GM21390 (cell line): ENCODE results near the gene EPB42.
"Not testable (repeated sequence)": the region's sequence is repeated elsewhere in the genome, so short reads cannot be mapped to it uniquely, and the experiment has no call there.

Source experiments
- ATAC-seq: cut with Tn5 transposase; IDR thresholded peaks from one replicate; pipeline ENCODE4 v1.9.1; 2021; ENCODE audit not compliant: unreplicated experiment

The EPB42 gene

DNA sequence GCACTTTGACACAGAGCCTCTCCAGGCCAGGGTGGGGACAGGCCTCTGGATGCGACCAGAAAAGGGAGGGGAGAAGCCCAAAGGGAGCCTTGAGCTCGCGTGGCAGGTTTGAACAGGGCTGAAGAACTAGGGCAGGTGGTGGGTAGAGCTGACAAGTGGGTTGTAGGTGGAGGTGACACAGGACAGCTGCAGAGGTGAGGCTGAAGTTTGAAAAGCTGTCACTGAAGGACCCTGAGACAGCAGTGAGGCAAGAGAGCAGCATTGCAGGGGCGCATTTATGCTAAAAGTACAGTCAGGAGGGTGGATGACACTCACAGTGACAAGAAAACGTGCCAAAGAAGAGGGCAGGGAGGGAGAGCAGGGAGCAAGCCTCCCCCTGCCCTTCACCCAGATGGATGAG, 21.8 kb upstream of the EPB42 start:
- ATAC-seq, result no peak

- no peak for ATAC-seq
Measured at GRCh38 chr15:43241100-43241499, 20.3 kb upstream of the EPB42 start.

- no peak for ATAC-seq
Measured at GRCh38 chr15:43239732-43240491, 19.1 kb upstream of the EPB42 start.

DNA sequence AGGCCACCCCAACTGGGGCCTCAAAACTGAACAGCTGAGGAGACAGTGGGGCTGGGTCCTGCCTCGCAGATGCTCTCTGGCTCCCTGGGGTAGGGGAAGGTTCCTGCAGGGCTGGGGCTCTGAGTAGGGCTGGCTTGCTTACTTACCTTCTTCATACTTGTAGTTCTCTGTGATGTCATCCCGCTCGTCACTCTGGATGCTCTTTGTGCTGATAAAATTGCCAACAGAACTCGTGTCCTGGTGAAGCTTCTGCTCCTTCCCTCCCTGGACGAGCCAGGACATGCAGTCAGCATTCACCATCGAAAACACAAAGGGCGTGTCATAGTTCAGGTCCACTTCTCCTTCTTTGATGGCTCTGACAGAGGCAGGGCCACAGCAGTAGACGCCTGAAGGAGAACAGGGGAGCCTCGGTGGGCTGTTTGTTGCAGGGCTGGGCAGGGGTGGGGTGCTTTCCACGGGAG, 17.9 kb upstream of the EPB42 start:
- no peak for ATAC-seq

- ATAC-seq, result no peak
Measured at GRCh38 chr15:43237842-43238470, 17.1 kb upstream of the EPB42 start.

DNA sequence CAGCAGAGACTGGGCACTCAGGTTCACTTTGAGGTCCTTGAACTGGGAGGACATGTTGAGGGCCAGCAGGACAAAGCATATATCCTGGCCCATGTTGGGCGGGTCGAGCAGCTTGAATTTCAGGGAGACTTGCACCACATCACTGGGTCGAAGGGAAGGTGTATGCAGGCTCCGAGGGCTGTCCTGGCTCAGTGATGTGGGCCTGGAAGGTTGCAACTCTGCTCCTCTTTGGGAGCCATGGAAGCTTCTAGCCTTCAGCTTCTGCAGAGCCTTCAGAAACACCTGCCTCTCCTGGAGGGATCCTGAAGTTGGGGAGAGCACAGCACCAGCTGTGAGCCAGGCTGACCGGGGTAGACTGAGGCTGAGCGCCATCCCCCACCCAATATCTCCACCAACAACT, 14.7 kb upstream of the EPB42 start:
- ATAC-seq, result no peak

- no peak for ATAC-seq
Measured at GRCh38 chr15:43232289-43232874, 11.6 kb upstream of the EPB42 start.

DNA sequence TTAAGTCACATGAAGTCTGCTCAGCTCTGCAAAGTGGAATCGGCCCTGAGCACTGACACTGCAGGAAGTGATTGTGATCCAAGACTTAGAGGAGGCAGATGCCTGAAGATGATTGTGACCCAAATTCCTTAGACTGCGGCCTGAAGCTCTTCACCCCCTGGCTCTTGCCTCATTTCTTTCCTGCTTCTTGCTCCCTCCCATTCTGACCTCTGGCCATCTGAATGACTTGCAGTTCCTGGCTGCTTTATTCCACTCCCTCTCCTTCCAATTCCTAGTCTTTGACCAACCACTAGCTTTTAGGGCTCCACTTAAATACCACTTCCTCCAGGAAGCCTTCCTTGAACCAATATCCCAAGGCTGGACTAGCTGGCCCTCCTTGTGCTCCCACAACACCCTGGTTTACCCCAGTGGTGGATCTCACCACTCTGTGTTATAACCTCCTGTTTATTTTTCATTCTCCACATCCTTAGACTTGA, 9.9 kb upstream of the EPB42 start:
- no peak for ATAC-seq

DNA sequence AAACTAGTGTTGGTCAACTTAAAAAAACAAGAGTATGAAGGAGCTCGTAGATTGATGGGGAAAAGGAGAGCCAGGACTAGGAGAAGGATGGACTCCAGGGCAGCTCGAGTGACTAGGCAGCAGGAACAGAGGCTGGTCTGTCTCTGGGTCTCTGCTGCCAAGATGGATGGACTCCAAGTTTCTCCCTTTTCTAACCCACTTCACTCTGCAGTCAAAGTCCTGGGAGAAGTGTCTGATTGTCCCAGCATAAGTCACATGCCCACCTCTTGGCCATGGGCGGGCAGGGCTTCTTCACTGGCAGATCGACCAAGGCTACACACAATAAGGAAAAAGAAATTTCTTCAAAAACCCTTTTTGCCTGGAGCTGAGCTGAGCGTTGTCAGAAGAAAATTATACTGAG, 9.2 kb upstream of the EPB42 start:
- no peak for ATAC-seq

- no peak for ATAC-seq
Measured at GRCh38 chr15:43226436-43227305, 5.9 kb upstream of the EPB42 start.

GRCh38 chr15:43225950-43226255, 5.1 kb upstream of the EPB42 start:
- not testable (repeated sequence) for ATAC-seq

- no peak for ATAC-seq
Measured at GRCh38 chr15:43225201-43225949, 4.6 kb upstream of the EPB42 start.

DNA sequence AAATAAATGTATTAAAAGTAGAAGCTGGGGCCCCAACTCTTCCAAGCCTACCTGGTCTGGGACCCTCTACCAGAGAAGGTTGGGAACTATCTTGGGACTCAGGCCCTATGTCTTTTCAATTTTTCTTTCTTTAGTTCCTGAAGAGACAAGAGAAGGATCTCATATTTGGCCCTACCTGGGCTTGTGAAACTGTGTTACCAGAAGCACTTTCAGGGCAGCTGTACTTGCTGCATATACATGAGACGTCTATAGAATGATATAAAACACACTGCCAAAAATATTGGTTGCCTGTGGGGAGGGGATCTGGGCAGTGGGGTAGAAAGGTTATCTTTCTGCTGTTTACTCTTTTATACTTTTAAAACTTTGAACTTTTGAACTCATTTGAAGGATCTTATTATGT, 604 bp upstream of the EPB42 start:
- ATAC-seq, result no peak

DNA sequence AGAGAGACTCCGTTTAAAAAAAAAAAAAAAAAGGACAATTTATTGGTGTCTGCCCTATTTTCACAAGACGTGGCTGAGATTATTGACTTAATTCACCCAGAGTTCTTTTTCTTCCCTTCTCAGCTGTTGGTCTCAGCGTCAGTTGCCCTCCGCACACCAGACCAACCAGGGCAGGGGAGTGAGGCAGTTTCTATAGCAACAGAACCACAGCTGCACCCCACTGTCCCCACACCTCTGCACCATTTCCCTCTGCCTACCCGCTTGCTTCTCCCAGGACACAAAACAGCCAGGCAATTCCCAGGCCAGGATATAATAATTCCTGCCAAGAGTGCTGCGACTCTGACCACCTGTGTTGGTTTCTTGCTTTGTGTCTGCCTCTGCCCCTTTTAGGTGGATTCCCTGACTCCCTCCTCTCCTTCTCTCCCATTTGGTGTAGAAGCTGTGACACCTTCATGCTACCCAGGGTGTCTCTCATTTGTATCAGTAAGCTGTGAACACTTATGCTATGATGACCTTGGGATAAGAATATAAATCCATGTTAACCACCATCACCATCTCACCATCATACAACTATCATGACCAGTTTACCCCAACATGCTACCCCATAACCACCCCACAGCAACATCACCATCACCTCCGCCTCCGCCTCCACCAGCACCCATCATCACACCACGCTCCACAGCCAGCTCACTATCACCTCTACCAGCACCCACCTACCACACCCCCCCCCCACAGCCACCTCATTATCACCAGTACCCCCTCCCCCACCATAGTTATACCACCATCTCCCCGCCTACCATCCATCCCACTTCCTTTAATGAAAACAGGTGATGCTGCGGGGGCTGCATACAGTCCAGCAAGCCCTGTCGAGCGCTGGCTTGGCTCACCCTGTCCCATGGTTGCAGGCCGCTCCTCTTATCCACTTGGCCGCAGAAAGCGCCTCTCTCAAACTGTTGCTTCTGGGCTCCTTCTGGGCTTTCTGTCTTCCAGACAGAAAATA, 589 bp downstream of the EPB42 start:
- ATAC-seq, result no peak

DNA sequence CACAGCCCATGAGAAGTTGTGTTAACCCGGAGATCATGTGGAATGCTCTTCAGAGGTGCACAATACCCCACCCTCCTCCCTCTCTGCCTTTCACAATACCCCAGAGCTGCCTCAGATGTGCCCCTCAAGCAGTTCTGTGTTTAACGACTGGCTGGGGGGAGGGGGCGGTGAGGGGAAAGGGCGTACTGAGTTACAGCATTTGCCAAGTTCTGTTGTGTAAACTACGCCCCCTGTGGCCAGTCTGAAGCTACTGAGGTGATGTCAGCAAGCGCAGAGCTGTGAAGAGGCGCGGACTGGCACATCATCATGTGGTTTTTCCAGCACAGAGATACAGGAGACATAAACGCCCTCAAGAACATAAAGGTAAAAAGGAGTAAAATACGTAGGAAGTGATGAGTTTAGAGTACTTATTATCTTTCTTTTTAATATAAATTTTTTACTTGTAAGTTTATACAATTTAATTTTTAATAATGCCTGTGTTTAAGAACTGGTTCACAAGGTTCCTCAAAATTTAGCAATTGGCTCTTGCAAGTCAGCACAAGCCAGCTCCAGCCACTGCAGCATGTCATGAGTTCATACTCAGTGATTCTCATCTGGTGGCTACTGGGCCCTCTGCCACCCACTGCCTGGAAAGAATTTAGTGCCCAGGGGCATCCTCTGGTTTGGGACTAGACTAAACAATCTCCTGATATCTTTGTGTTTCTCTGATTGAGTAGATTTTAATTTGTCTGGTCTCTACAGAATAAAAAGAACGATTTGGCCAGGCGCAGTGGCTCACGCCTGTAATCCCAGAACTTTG, 1.7 kb downstream of the EPB42 start:
- ATAC-seq, result no peak

DNA sequence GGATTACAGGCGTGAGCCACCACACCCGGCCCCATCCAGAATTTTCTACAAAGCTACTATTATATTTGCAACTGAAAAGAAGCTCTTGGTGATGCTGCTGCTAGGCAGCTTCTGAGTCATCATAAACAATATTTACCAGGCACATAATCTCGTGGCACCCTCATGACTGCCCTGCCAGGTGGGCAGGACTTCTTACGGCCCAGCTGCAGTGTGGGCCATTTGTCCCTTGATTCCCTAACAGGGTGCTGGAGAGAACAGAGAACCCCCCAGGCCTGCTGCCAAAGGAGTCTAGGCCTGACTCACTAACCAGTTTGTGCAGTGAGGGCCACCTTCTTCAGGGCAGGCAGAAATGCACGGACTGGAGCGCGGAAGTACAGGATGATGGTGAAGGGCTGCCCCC, 4.9 kb downstream of the EPB42 start:
- no peak for ATAC-seq

DNA sequence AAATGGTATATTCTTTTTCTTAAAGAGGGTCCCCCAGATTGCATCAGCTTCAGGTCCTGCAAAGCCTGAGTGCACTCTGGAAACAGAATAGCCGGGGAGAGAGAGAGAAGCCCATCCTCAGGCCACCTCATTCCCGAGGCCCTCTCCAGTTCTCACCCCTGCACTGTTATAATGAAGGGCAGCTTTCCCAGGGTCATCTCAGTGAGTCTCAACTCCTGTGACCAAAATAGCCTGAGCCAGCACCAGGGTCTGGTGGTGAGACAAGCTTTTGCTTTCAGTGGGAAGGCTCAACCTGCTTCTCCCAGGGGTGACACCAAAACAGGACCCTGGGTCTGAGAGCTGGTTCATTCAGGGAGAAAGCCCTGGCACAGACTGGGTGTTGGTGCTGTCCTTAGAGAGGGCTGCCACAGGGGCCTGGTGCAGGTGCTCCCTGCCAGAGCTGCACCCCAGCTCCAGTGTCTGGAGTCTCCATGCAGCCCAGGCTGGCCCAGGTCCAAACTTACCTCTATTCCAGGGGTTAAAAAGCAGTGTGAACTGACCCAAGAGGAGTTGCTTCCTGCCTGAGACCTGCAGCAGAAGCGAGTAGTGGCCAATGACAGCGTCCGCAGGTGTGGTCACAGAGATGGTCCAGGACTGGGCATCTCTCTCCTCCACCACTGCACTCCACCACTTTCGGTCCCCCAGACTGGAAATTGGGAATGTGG, 6.1 kb downstream of the EPB42 start:
- ATAC-seq, result no peak

- ATAC-seq, result no peak
Measured at GRCh38 chr15:43214169-43214568, 6.6 kb downstream of the EPB42 start.
